GM20431 (cell line): Measurements from ENCODE around the gene CUL1.

Experiments
- in situ Hi-C: fragments of 300-500 bp; cut with MseI, MboI; formaldehyde crosslinking; loops from one replicate; pipeline ENCODE4 v1.15.0; 2020; ENCODE audit warnings: low sequenced_read_pairs; ENCODE audit not compliant: unreplicated experiment

The CUL1 gene

DNA sequence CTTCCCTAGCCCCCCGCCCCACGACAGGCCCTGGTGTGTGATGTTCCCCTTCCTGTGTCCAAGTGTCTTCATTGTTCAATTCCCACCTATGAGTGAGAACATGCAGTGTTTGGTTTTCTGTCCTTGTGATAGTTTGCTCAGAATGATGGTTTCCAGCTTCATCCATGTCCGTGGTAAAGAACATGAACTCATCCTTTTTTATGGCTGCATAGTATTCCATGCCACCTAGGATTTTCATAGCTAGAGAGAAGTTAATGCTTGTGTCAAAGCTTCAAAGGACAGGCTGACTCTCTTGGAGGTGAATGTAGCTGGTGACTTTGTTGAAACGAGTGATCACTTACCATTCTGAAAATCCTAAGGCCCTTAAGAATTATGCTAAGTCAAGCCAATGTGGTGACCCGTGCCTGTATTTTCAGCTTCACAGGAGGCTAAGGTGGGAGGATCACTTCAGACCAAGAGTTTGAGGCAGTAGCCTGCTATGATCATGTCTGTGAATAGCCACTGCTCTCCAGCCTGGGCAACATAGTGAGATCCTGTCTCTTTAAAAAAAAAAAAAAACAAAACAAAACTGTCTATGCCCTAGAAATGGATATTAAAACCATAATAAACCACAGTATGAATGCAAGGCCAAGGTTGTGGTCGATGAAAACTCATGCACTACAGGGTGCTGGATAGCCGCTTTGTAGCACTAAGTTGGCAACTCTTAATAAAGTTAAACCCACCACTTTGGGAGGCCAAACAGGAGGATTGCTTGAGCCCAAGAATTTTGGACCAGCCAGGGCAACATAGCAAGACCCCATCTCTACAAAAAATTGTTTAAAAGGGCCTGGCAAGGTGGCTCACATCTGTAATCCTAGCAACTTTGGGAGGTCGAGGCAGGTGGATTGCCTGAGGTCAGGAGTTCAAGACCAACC lies 52.0 kb downstream of the CUL1 start:
- in situ Hi-C loops = no loop called here

- in situ Hi-C loops = no loop called here
Observed at GRCh38 chr7:148753224-148753623, 54.5 kb downstream of the CUL1 start.

DNA sequence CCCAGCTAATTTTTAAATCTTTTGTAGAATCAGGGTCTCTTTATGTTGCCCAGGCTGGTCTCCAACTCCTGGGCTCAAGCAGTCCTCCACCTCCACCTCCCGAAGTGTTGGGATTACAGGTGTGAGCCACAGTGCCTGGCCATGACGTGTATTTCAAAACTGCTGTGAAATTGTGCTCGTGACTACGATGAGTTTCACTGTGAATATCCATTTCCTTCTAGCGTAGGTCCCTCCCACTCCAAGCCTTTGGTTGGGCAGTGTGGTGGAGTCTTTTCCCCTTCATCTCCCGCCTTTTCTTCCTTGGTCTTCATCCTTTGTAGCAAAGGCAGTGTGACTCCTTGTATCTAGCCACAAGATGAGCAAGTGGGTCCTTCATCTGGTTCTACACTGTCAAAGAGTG lies 56.2 kb downstream of the CUL1 start:
- in situ Hi-C loops = no loop called here

DNA sequence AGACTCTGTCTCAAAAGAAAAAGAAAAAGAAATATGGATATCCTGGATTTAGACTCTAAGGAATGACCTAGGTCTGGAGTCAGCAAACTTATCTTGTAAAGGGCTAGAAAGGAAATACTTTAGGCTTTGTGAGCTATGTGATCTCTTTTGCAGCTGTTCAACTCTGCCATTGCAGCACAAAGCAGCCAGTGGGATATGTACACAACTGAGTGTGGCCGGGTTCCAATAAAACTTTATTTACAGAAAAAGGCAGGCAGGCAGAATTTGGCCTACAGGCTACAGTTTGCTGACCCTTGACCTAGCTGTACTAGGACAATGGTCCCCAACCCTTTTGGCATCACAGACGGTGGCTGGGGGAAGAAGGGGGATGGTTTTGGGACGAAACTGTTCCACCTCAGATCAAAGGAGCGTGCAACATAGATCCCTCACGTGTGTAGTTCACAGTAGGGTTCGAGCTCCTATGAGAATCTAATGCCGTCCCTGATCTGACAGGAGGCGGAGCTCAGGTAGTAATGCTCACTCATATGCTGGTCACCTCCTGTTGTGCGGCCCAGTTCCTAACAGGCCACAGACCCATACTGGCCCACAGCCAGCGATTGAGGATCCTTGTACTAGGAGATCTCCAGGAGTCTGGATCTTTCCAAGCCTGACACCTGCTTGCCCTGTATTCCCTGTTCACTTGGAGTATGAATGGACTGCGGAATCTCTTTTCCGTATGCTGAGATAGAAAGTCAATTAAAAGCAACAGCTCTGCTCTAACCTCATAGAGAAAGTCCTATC lies 63.0 kb downstream of the CUL1 start:
- in situ Hi-C loops = no loop called here

GRCh38 chr7:148763622-148764021 lies 64.9 kb downstream of the CUL1 start:
- in situ Hi-C loops = no loop called here

DNA sequence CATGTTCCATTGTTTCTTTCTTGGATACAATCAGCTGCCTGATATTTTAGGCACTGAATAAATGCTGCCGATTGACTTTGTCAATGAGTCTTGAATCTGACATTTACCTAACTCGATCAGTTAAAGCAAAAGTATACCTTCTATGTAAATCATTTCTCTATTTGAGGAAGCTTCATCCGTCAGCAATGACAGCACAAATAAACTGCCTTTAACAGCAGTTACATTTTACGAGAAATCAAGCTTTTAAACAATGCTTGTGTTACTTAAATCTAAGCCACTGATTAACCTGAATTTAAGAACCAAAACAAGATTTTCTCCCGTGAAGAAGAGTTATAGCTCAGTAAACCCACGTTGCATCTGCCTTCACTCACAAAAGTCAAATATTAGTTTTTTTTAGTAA lies 71.3 kb downstream of the CUL1 start:
- in situ Hi-C loops = no loop called here

DNA sequence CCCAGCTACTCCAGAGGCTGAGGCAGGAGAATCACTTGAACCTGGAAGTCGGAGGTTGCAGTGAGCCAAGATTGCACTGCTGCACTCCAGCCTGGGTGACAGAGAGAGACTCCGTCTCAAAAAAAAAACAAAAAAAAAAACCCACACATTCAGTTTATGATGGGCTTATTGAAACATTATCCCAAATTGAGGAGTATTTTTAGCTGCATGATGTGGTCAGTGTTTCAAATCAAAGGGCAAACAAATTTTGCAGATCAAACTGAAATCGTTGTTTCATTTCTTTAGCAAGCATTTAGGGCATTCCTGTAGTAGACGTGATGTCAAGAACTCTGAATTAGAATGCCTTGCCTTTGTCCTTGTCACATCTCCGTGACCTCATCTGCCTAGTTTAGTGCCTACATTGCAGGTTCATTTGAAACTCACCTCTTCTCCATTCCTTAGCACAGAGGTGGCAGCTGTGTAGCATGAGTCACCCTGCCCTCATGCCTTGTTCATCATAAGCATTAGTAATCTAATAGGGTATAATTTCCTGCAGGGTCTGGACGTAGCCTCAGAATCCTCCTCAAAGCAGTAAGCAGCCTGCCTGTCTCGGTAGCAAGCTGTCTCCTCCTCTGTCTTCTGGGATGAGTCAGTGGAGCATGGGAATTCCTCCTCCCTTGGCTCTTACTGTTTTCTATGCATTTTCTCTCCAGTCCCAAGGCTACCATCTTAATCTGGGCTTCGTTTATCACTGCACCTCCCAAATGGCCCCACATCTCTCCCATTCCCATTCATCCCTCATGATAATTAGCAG lies 73.8 kb downstream of the CUL1 start:
- in situ Hi-C loops = no loop called here

DNA sequence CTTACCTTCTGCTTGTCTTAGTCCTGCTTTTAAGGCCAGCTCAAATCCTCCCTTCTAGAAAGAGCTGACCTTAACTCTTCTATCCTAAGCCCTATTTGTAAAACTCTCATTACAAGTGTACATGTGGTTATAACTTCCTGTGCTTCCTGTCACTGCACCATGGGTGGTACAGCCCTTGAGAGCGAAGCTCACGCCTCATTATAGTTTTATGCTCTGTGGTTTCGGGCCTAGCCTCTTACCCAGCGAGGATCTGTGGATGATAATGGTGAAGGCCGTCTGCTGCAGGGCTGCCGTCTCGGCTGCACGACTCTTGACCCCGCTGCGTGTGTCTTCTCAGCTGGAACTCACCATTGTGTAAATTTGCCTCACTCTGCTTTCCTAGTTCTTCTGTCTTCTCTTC lies 74.6 kb downstream of the CUL1 start:
- in situ Hi-C loops = no loop called here

- in situ Hi-C loops = no loop called here
Observed at GRCh38 chr7:148774471-148774870, 75.8 kb downstream of the CUL1 start.

GRCh38 chr7:148782757-148783456 lies 84.2 kb downstream of the CUL1 start:
- in situ Hi-C loops = no loop called here

- in situ Hi-C loops = no loop called here
Observed at GRCh38 chr7:148783801-148784527, 85.3 kb downstream of the CUL1 start.

GRCh38 chr7:148787571-148788295 lies 89.0 kb downstream of the CUL1 start:
- in situ Hi-C loops = no loop called here

DNA sequence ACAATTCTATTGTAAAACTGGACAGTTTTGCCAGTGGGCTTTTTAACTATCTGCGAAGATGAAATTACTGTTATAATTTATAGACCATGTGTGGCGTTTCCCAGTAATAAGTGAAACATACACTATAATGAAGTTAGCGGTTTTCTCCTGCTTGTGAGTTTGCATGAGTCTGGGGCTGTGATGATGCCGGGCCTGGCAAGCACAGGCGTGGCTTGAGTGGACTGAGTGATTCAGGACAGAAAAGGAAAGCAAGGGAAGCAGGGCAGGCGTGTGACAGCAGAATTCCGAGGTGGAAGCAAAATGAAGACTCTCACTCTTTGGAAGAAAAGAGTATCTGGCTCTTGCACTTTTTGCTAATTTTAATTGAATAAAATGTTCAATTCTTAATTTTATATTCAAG lies 90.5 kb downstream of the CUL1 start:
- in situ Hi-C loops = no loop called here

DNA sequence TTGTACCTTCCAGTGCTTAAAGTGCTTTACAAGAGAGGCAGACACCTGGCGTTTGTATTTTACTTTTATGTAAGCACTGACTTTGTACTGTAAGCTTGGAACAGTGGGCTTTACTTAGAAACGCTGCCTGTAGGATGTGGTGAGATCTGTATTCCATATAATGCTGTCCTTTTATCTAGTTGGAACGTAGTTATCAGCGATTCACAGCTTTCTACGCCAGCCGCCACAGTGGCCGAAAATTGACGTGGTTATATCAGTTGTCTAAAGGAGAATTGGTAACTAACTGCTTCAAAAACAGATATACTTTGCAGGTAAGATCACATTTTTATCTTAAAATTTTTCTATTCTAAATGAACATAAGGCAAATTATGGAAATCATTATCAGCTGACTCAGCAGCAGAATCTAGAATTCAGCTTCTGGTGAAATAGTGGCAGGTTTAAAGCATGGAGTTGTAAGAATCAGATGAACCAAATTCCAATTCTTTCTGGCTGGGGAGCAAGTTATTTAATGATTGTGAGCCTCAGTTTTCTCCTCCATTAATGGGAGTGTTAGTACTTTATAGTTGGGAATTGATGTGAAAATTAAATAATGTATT lies 91.5 kb downstream of the CUL1 start:
- in situ Hi-C loops = no loop called here

- in situ Hi-C loops = no loop called here
Observed at GRCh38 chr7:148790850-148791249, 92.1 kb downstream of the CUL1 start.

- in situ Hi-C loops = no loop called here
Observed at GRCh38 chr7:148791546-148791945, 92.8 kb downstream of the CUL1 start.

DNA sequence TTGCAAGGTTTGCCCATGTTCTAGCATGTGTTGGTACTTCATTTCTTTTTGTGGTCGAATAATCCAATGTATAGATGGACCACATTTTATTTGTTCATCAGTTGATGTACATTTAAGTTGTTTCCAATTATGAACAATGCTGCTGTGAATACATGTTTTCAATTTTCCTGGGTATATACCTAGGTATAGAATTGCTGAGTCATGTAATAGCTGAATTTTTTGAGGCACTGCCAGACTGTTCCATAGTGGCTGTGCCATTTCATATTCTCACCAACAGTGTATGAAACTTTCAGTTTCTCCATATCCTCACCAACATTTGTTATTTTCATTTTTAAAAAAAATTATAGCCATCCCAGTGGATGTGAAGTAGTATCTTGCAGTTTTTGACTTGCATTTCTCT lies 94.9 kb downstream of the CUL1 start:
- in situ Hi-C loops = no loop called here

GRCh38 chr7:148794476-148794875 lies 95.8 kb downstream of the CUL1 start:
- in situ Hi-C loops = no loop called here
